Measurements from ENCODE around the gene ZHX3. TPM values are rescaled to one million over a fixed set of nuclear protein-coding genes. Genes with fewer than 3 reads are reported as not detected.

The ZHX3 gene
- total and polyA plus RNA-seq, 2 of the 13 experiments (the other 11 are each of a cell fraction or from before 2014, with no cell fraction given) = 8.4 to 11.7 TPM

DNA sequence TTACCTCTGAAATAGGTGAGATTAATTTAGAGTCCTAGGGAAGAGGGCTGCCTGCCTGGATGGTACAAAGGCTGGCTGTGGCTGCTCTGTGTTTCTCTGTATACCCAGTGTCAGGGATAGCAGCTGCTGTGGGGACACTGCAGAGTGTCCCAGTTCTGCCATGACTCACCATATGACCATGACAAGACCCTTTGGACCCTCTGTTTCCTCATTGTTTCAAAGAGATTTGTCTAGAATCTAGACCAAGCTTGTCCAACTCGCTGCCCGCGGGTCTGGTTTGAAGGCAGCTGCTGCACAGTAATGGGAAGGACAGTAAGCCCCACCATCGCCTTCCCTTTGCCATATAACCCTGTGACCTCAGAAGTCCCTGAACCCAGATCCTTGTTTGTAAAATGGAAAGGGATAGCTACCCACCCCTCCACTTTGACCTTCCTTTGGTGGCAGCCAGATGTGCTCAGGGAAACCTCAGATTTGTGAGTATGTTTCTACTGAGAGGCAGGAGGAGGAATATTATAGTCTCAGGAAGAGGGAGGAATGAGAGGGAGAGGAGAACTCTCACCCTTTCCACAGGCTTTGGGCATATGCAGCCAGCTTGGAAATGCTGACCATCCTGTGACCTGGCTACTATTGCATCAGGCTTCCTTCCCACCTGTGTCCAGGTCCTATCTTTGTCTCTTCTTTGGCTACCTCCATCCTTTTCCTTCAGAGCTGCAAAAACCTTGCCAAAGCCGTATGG lies 166.2 kb downstream of the ZHX3 start (continued):
- TF ChIP-seq, protein P1, sequence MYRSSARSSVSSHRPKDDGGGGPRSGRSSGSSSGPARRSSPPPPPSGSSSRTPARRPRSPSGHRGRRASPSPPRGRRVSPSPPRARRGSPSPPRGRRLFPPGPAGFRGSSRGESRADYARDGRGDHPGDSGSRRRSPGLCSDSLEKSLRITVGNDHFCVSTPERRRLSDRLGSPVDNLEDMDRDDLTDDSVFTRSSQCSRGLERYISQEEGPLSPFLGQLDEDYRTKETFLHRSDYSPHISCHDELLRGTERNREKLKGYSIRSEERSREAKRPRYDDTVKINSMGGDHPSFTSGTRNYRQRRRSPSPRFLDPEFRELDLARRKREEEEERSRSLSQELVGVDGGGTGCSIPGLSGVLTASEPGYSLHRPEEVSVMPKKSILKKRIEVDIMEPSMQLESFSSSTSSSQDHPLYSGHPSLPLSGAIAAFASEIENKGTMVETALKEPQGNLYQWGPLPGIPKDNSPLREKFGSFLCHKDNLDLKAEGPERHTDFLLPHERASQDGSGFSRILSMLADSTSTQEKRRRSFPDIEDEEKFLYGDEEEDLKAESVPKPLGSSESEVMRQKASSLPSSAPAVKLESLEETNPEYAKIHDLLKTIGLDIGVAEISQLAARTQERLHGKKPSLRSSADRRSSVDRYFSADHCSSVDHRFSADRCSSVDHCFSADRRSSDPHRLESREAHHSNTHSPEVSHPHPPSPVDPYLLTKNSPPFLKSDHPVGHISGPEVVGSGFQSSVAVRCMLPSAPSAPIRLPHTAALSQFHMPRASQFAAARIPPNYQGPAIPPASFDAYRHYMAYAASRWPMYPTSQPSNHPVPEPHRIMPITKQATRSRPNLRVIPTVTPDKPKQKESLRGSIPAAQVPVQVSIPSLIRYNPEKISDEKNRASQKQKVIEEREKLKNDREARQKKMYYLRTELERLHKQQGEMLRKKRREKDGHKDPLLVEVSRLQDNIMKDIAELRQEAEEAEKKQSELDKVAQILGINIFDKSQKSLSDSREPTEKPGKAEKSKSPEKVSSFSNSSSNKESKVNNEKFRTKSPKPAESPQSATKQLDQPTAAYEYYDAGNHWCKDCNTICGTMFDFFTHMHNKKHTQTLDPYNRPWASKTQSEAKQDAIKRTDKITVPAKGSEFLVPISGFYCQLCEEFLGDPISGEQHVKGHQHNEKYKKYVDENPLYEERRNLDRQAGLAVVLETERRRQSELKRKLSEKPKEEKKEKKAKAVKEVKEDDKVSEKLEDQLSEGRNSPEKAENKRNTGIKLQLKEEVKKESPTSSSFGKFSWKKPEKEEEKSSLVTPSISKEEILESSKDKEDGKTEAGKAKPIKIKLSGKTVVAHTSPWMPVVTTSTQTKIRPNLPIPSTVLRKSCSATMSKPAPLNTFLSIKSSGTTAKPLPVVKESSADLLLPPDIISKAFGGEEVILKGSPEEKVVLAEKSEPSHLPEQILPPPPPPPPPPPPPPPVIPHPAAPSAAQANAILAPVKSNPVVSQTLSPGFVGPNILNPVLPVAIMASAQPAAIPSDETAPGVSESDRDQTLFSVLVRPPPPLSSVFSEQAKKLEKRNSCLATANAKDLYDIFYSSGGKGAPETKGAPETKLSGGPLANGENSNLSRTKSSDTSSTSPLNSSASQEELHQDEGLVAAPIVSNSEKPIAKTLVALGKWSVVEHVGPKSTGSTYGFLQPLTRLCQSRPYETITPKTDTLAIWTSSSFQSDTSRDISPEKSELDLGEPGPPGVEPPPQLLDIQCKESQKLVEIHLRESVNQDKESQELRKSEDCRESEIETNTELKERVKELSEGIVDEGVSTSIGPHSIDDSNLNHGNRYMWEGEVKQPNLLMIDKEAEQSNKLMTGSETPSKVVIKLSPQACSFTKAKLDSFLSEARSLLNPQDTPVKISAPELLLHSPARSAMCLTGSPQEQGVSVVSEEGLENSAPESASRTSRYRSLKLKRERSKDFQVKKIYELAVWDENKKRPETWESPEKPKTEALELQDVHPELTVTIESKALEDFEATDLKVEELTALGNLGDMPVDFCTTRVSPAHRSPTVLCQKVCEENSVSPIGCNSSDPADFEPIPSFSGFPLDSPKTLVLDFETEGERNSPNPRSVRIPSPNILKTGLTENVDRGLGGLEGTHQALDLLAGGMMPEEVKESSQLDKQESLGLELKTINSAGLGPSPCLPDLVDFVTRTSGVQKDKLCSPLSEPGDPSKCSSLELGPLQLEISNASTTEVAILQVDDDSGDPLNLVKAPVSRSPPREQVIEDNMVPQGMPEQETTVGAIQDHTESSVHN (CRISPR knock-in tag; IDR thresholded peaks at IDR 0.05) = no peak
- TF ChIP-seq ZNF562 (CRISPR knock-in tag; IDR thresholded peaks at IDR 0.05; ENCODE audit: borderline replicate concordance) (no peak), MIER3 (CRISPR knock-in tag; IDR thresholded peaks at IDR 0.05; ENCODE audit: borderline replicate concordance) (peak; percentile 73; the same call in 1 of the 2 replicates), ZNF264 (CRISPR knock-in tag; IDR thresholded peaks at IDR 0.05) (0 out of 2 replicates have a peak, but pooled peaks have one; percentile 40), ZNF556 (CRISPR knock-in tag; IDR thresholded peaks at IDR 0.05; ENCODE audit: borderline replicate concordance) (no peak), ZFP36L1 (CRISPR knock-in tag; IDR thresholded peaks at IDR 0.05) (no peak), PRMT3 (CRISPR knock-in tag; IDR thresholded peaks at IDR 0.05; ENCODE audit: borderline replicate concordance, low read depth) (no peak), CBX2 (IDR thresholded peaks at IDR 0.05; ENCODE audit: low read depth, low read length) (no peak), CBX2 (CRISPR knock-in tag; IDR thresholded peaks at IDR 0.05; ENCODE audit: low read depth) (no peak), ZNF292 (CRISPR knock-in tag; IDR thresholded peaks at IDR 0.05; ENCODE audit: borderline replicate concordance, low read depth) (peak; percentile 70; the same call in 1 of the 2 replicates), SYNCRIP (IDR thresholded peaks at IDR 0.05; ENCODE audit: insufficient read depth, low read depth, low read length) (no peak), HNRNPLL (IDR thresholded peaks at IDR 0.05; ENCODE audit: low read depth, low read length, poor library complexity, severe bottlenecking) (no peak), HDAC6 (IDR thresholded peaks at IDR 0.05; ENCODE audit: low read depth, low read length) (no peak), SOX13 (IDR thresholded peaks at IDR 0.05) (no peak), SOX13 (CRISPR knock-in tag; conservative IDR thresholded peaks at IDR 0.05 in 1 of 2, IDR thresholded peaks at IDR 0.05 in 1 of 2) (peak in 1 of 2 experiments; percentile 59; a peak in 2 of 4 replicates)
- TF ChIP-seq, protein P2, sequence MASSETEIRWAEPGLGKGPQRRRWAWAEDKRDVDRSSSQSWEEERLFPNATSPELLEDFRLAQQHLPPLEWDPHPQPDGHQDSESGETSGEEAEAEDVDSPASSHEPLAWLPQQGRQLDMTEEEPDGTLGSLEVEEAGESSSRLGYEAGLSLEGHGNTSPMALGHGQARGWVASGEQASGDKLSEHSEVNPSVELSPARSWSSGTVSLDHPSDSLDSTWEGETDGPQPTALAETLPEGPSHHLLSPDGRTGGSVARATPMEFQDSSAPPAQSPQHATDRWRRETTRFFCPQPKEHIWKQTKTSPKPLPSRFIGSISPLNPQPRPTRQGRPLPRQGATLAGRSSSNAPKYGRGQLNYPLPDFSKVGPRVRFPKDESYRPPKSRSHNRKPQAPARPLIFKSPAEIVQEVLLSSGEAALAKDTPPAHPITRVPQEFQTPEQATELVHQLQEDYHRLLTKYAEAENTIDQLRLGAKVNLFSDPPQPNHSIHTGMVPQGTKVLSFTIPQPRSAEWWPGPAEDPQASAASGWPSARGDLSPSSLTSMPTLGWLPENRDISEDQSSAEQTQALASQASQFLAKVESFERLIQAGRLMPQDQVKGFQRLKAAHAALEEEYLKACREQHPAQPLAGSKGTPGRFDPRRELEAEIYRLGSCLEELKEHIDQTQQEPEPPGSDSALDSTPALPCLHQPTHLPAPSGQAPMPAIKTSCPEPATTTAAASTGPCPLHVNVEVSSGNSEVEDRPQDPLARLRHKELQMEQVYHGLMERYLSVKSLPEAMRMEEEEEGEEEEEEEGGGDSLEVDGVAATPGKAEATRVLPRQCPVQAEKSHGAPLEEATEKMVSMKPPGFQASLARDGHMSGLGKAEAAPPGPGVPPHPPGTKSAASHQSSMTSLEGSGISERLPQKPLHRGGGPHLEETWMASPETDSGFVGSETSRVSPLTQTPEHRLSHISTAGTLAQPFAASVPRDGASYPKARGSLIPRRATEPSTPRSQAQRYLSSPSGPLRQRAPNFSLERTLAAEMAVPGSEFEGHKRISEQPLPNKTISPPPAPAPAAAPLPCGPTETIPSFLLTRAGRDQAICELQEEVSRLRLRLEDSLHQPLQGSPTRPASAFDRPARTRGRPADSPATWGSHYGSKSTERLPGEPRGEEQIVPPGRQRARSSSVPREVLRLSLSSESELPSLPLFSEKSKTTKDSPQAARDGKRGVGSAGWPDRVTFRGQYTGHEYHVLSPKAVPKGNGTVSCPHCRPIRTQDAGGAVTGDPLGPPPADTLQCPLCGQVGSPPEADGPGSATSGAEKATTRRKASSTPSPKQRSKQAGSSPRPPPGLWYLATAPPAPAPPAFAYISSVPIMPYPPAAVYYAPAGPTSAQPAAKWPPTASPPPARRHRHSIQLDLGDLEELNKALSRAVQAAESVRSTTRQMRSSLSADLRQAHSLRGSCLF (CRISPR knock-in tag; IDR thresholded peaks at IDR 0.05; ENCODE audit: borderline replicate concordance) = no peak
